GM12878 (cell line): ENCODE measurements around the gene SHROOM3. TPM values are rescaled to one million over a fixed set of nuclear protein-coding genes. Genes with fewer than 3 reads are reported as not detected.

Experiments used
- ATAC-seq: fragments of 200-7000 bp; cut with Tn5 transposase; 3 replicates; pipeline ENCODE4 v1.9.1; 2020; ENCODE audit warnings: mild to moderate bottlenecking, moderate library complexity
- BruUV-seq: library from RNA; stranded (reverse); fragments of 400-500 nt; replicated peaks from 2 replicates; lab custom pipeline; 2021; lab: Mats Ljungman, UMichigan
- CTCF ChIA-PET: fragments of 300-600 bp; sonication (Branson Sonifier 250); formaldehyde crosslinking; extraction: SDS; loops from one replicate; lab custom pipeline; 2021; ENCODE audit warnings: inconsistent platforms; lab: Yijun Ruan, JAX
- POLR2A ChIA-PET: fragments of 350-600 bp; formaldehyde crosslinking; extraction: SDS; loops from one replicate; lab custom pipeline; 2021; ENCODE audit warnings: inconsistent platforms; lab: Charles Lee
- RAD21 ChIA-PET: fragments of 300-600 bp; sonication (Branson Sonifier 250); formaldehyde crosslinking; loops from one replicate; lab custom pipeline; 2023; ENCODE audit warnings: antibody characterized with exemption; ENCODE audit not compliant: unreplicated experiment; lab: Charles Lee
- SMC1A ChIA-PET: fragments of 300-600 bp; sonication (Branson Sonifier 250); formaldehyde crosslinking; loops from one replicate; lab custom pipeline; 2023; ENCODE audit not compliant: unreplicated experiment, uncharacterized antibody; lab: Charles Lee
- DNase-seq: peaks from one replicate; pipeline ENCODE4 v3.0.0-alpha.2; 2011; ENCODE audit warnings: low read depth, low spot score
- FAIRE-seq: peaks from 3 replicates; lab custom pipeline; 2011; peaks lifted over from hg19 to GRCh38; lab: Jason Lieb, UNC
- H2AFZ ChIP-seq: 2 replicates; pipeline ENCODE4 v1.6.0; 2011; ENCODE audit warnings: low read depth, low read length, control low read depth; ENCODE audit not compliant: control insufficient read depth
- H3K27ac ChIP-seq: 2 replicates; pipeline ENCODE4 v1.5.1; 2011; ENCODE audit warnings: control low read depth; ENCODE audit not compliant: control insufficient read depth, insufficient read depth
- H3K27me3 ChIP-seq, 2 experiments: replicated peaks in 1 of 2; 2 replicates each; pipeline versions ENCODE4 v1.6.0 to v1.6.1; 2011; ENCODE audit warnings: low read length in 1 of 2; ENCODE audit not compliant: control insufficient read depth in 2 of 2, insufficient read depth in 2 of 2
- H3K36me3 ChIP-seq, 2 experiments: 2 replicates each; pipeline ENCODE4 v1.5.1; 2011; ENCODE audit warnings: low read length in 1 of 2; ENCODE audit not compliant: control insufficient read depth in 2 of 2, insufficient read depth in 2 of 2
- H3K4me1 ChIP-seq: 2 replicates; pipeline ENCODE4 v1.6.1; 2011; ENCODE audit warnings: mild to moderate bottlenecking, low read length, moderate library complexity, mixed read lengths; ENCODE audit not compliant: control insufficient read depth, insufficient read depth
- H3K4me2 ChIP-seq: 2 replicates; pipeline ENCODE4 v1.6.0; 2011; ENCODE audit warnings: control low read depth; ENCODE audit not compliant: control insufficient read depth, insufficient read depth
- H3K4me3 ChIP-seq: fragments of 200-600 bp; sonication (generic); 2 replicates; pipeline ENCODE4 v1.5.1; 2016
- H3K79me2 ChIP-seq: 2 replicates; pipeline ENCODE4 v1.6.0; 2011; ENCODE audit warnings: low read length; ENCODE audit not compliant: control insufficient read depth, insufficient read depth
- H3K9ac ChIP-seq: 2 replicates; pipeline ENCODE4 v1.8.0; 2011; ENCODE audit warnings: low read length, control low read depth, mixed read lengths; ENCODE audit not compliant: control insufficient read depth, insufficient read depth
- H3K9me3 ChIP-seq: replicated peaks from 3 replicates; pipeline ENCODE4 v1.5.1; 2011; ENCODE audit warnings: mild to moderate bottlenecking, low read length; ENCODE audit not compliant: control insufficient read depth, insufficient read depth
- H4K20me1 ChIP-seq: 2 replicates; pipeline ENCODE4 v1.6.0; 2011; ENCODE audit not compliant: control insufficient read depth, insufficient read depth
- BMI1 ChIP-seq: fragments of 450-650 bp; IDR thresholded peaks from 2 replicates; pipeline ENCODE4 v1.6.1; 2016; ENCODE audit warnings: mild to moderate bottlenecking, moderate library complexity, borderline replicate concordance
- CBFB ChIP-seq: IDR thresholded peaks from 2 replicates; pipeline ENCODE4 v1.6.1; 2016; ENCODE audit warnings: antibody characterized with exemption, low read depth
- CHD2 ChIP-seq: IDR thresholded peaks from 2 replicates; pipeline ENCODE4 v1.6.1; 2011; ENCODE audit warnings: low read depth, low read length, improper control_type of control experiment, borderline replicate concordance
- CREM ChIP-seq: IDR thresholded peaks from 2 replicates; pipeline ENCODE4 v1.6.1; 2014; ENCODE audit warnings: antibody characterized with exemption, low read depth
- EED ChIP-seq: sonication (generic); IDR thresholded peaks from 2 replicates; pipeline ENCODE4 v1.6.1; 2016; ENCODE audit warnings: antibody characterized with exemption, low read depth
- MLLT1 ChIP-seq: fragments of 450-650 bp; IDR thresholded peaks from 2 replicates; pipeline ENCODE4 v1.6.1; 2016; ENCODE audit warnings: mild to moderate bottlenecking
- NR2C1 ChIP-seq: fragments of 450-650 bp; IDR thresholded peaks from 2 replicates; pipeline ENCODE4 v1.6.1; 2017; ENCODE audit warnings: antibody characterized with exemption, mild to moderate bottlenecking, moderate library complexity
- PKNOX1 ChIP-seq: fragments of 450-650 bp; IDR thresholded peaks from 2 replicates; pipeline ENCODE4 v1.6.1; 2016; ENCODE audit warnings: mild to moderate bottlenecking
- RCOR1 ChIP-seq: conservative IDR thresholded peaks from 2 replicates; pipeline ENCODE4 v1.6.1; 2012; ENCODE audit warnings: low read depth, low read length, improper control_type of control experiment
- RFX5 ChIP-seq: IDR thresholded peaks from 2 replicates; pipeline ENCODE4 v1.6.1; 2011; ENCODE audit warnings: low read depth, low read length, improper control_type of control experiment
- SPI1 ChIP-seq: IDR thresholded peaks from 2 replicates; pipeline ENCODE4 v1.6.1; 2011; ENCODE audit warnings: low read depth, mild to moderate bottlenecking, low read length, moderate library complexity, borderline replicate concordance; ENCODE audit not compliant: insufficient read depth
- SUPT20H ChIP-seq: IDR thresholded peaks from 2 replicates; pipeline ENCODE4 v1.6.1; 2011; ENCODE audit warnings: low read depth, mild to moderate bottlenecking, low read length, moderate library complexity, borderline replicate concordance; ENCODE audit not compliant: control insufficient read depth
- SUZ12 ChIP-seq: fragments of 200-600 bp; sonication (generic); IDR thresholded peaks from one replicate; pipeline ENCODE4 v1.6.1; 2018; ENCODE audit warnings: antibody characterized with exemption, mild to moderate bottlenecking; ENCODE audit not compliant: unreplicated experiment
- TAF1 ChIP-seq: IDR thresholded peaks from 2 replicates; pipeline ENCODE4 v1.6.1; 2011; ENCODE audit warnings: mild to moderate bottlenecking, low read depth, low read length, borderline replicate concordance
- YY1 ChIP-seq: IDR thresholded peaks from 2 replicates; pipeline ENCODE4 v1.6.1; 2011; ENCODE audit warnings: low read depth, mild to moderate bottlenecking, low read length
- ZBTB40 ChIP-seq: fragments of 450-650 bp; IDR thresholded peaks from 2 replicates; pipeline ENCODE4 v1.6.1; 2016; ENCODE audit warnings: mild to moderate bottlenecking, moderate library complexity, borderline replicate concordance
- WGBS: methylation state at CpG from one replicate; pipeline ENCODE4 v1.1.6; 2016; ENCODE audit warnings: low lambda C conversion rate; ENCODE audit not compliant: insufficient replicate concordance, insufficient coverage; ENCODE audit errors: missing lambda C conversion rate; 5-methylcytosine and 5-hydroxymethylcytosine counted together
- in situ Hi-C: fragments of 300-500 bp; cut with MboI; formaldehyde crosslinking; loops from 9 replicates; pipeline ENCODE4 v1.14.3; 2018; ENCODE audit warnings: mixed read lengths
- intact Hi-C: fragments of 100-400 bp; cut with micrococcal nuclease; formaldehyde crosslinking; loops from one replicate; pipeline ENCODE4 v1.14.2; 2022; ENCODE audit not compliant: unreplicated experiment
- polyA plus RNA-seq, 11 experiments: library from polyadenylated mRNA; depleted of rRNA in 4 of 11; unstranded in 6 of 11; stranded (reverse) in 5 of 11; fragments of >200 nt; fragmentation: Nextera tagmentation in 4 of 11; fragmentation: Illumina TruSeq in 1 of 11; extraction: Ambion mirVana in 4 of 11; extraction: Trizol in 1 of 11; gene quantifications; 1 replicate in 1 of 11; 2 replicates in 10 of 11; pipeline versions ENCODE4 v1.2.1 to v1.2.3, GENCODE V29; 2011 to 2016; ENCODE audit warnings: inconsistent platforms in 2 of 11, missing spikeins in 2 of 11, low read depth in 1 of 11
- total RNA-seq, 4 experiments: library from RNA; depleted of rRNA in 3 of 4; stranded (reverse); fragments of >200 nt in 3 of 4; fragmentation: Illumina TruSeq in 1 of 4; extraction: Trizol in 1 of 4; gene quantifications; 2 replicates each; pipeline versions ENCODE4 v1.2.1 to v1.2.3, GENCODE V29; 2013 to 2021
- TF ChIP-seq, protein P1 (sequence below): fragments of 450-650 bp; IDR thresholded peaks from 2 replicates; pipeline ENCODE4 v1.6.1; 2017; ENCODE audit warnings: mild to moderate bottlenecking, low read depth, inconsistent platforms; ENCODE audit not compliant: poor library complexity, severe bottlenecking

The SHROOM3 gene
- total and polyA plus RNA-seq, 10 of the 15 experiments (the other 5 are each of a cell fraction or from before 2014, with no cell fraction given) = under 0.01 to 0.29 (median 0.08) TPM; not detected in 1

DNA sequence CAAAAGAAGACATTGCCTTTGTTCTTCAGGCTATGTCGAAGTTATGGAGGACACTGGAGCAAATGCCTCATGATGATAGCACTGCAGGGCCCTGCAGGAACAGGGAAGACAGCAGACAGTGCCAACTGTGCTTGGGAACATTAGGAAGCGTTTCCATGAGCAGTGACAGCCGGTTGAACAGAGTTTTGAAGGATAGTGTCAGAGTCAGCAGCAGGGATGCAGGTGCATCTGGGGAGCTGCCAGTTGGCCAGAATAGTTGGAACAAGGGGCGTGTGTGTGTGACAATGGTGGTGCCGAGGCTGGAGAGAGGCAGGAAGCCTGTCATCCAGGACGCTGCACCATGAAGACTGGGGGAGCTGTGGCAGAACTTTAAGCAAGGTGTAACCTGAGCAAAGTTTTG is 88.6 kb downstream of the SHROOM3 start:
- ChIA-PET POLR2A (no interaction called here), CTCF (no interaction called here), SMC1A (no interaction called here), RAD21 (no interaction called here)
- no peak for FAIRE-seq
- no peak overlapping the region for H3K4me2 ChIP-seq
- H3K4me3 ChIP-seq = no peak overlapping the region
- no peaks in the 10 kb centered on the region for H3K36me3 ChIP-seq
- no peak for ATAC-seq
- no peaks in the 10 kb centered on the region for H3K4me1 ChIP-seq
- 28% methylated on average over 6 of the region's 6 CpGs for WGBS
- H2AFZ ChIP-seq = no peak overlapping the region
- intact Hi-C loops = no loop called here
- no peak for DNase-seq
- H3K79me2 ChIP-seq = no peaks in the 10 kb centered on the region
- no peak overlapping the region for H3K27ac ChIP-seq
- no peaks in the 10 kb centered on the region for H4K20me1 ChIP-seq
- H3K27me3 ChIP-seq = peaks cover 0 to 2% of the 10 kb centered on the region in 2 experiments; a peak in 2 of 4 replicates
- no TSS peak for BruUV-seq
- 0 out of 3 replicates have a peak, but pooled peaks cover 1% of the 10 kb centered on the region for H3K9me3 ChIP-seq
- in situ Hi-C loops = no loop called here
- no peak overlapping the region for H3K9ac ChIP-seq
- TF ChIP-seq EED = no peak
- TF ChIP-seq YY1 = no peak
- no peak for TF ChIP-seq CREM
- no peak for TF ChIP-seq BMI1
- TF ChIP-seq ZBTB40 = no peak
- no peak for TF ChIP-seq PKNOX1
- TF ChIP-seq NR2C1 = no peak
- TF ChIP-seq, protein P1, sequence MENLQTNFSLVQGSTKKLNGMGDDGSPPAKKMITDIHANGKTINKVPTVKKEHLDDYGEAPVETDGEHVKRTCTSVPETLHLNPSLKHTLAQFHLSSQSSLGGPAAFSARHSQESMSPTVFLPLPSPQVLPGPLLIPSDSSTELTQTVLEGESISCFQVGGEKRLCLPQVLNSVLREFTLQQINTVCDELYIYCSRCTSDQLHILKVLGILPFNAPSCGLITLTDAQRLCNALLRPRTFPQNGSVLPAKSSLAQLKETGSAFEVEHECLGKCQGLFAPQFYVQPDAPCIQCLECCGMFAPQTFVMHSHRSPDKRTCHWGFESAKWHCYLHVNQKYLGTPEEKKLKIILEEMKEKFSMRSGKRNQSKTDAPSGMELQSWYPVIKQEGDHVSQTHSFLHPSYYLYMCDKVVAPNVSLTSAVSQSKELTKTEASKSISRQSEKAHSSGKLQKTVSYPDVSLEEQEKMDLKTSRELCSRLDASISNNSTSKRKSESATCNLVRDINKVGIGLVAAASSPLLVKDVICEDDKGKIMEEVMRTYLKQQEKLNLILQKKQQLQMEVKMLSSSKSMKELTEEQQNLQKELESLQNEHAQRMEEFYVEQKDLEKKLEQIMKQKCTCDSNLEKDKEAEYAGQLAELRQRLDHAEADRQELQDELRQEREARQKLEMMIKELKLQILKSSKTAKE = no peak
- no peak for TF ChIP-seq SUPT20H
- TF ChIP-seq RFX5 = no peak
- TF ChIP-seq TAF1 = no peak
- TF ChIP-seq RCOR1 = no peak
- TF ChIP-seq MLLT1 = no peak
- no peak for TF ChIP-seq CBFB
- no peak for TF ChIP-seq CHD2
- no peak for TF ChIP-seq SUZ12
- TF ChIP-seq SPI1 = no peak
